ENCODE measurements around the gene STUB1. TPM values are rescaled to one million over a fixed set of nuclear protein-coding genes. Genes with fewer than 3 reads are reported as not detected.

Gene STUB1
- polyA plus RNA-seq, 2 of the 4 experiments (the other 2 are of a cell fraction): 60.6 to 93.5 TPM

- ATAC-seq: no peak
- Histone ChIP-seq H3K9me3 (no peaks in the 10 kb centered on the region), H3K4me2 (peak overlapping the region; percentile 93), H3K4me3 (peak overlapping the region; percentile 76), H3K4me1 (peaks cover 38% of the 10 kb centered on the region), H3K27ac (peak overlapping the region in 1 of 2 experiments; percentile 91; a peak in 4 of 6 replicates)
- ChIA-PET CTCF (interaction anchor here (0.7 to 2.9 kb wide), 5 partner anchors 15 to 112 kb away, joined by 3 to 15 read pairs (median 3); partner anchors contain the start of gene RHOT2), POLR2A (no interaction called here)
- WGBS (ENCODE audit: missing lambda C conversion rate): 88% methylated on average over 36 of the region's 36 CpGs
- TF ChIP-seq POLR2AphosphoS2 (conservative IDR thresholded peaks at IDR 0.05; ENCODE audit: low read length): peak; percentile 36; the same call in 1 of the 2 replicates
- TF ChIP-seq PBX3 (IDR thresholded peaks at IDR 0.05): peak; percentile 20
- TF ChIP-seq HDAC2 (IDR thresholded peaks at IDR 0.05): no peak
- no peak for FAIRE-seq
- no peak for DNase-seq (ENCODE audit: low read depth in 1 of 2, low spot score in 1 of 2)
Measured at GRCh38 chr16:682493-683395, 2.5 kb downstream of the STUB1 start.

GRCh38 chr16:683396-684070 is 3.3 kb downstream of the STUB1 start:
- CTCF ChIA-PET: interaction anchor here (0.7 to 1.0 kb wide), 2 partner anchors 36 to 102 kb away, joined by 3 to 4 read pairs; no protein-coding TSS in a partner anchor
- H3K27ac ChIP-seq: peak overlapping the region; percentile 91 to 93
- 33% methylated on average over 16 of the region's 57 CpGs for whole genome bisulfite sequencing (ENCODE audit: missing lambda C conversion rate)
- H3K4me3 ChIP-seq: peak overlapping the region; percentile 76
- no peaks in the 10 kb centered on the region for H3K9me3 ChIP-seq
- ATAC-seq (0 out of 6 replicates have a peak, but pooled peaks of 1 of the 2 experiments have one; percentile 1), FAIRE-seq (no peak), DNase-seq (ENCODE audit: low read depth in 1 of 2, low spot score in 1 of 2) (peak in 1 of 2 experiments; percentile 55)
- POLR2A ChIA-PET: interaction anchor here (1.0 to 1.4 kb wide), 2 partner anchors 13 to 31 kb away, joined by 3 read pairs; no protein-coding TSS in a partner anchor
- H3K4me1 ChIP-seq: peaks cover 38% of the 10 kb centered on the region
- TF ChIP-seq PBX3 (IDR thresholded peaks at IDR 0.05) (peak; percentile 78), E2F6 (IDR thresholded peaks at IDR 0.05; ENCODE audit: borderline replicate concordance, low read depth) (peak; percentile 33; the same call in 1 of the 2 replicates), JUN (IDR thresholded peaks at IDR 0.05) (peak in 1 of 2 experiments; percentile 69; a peak in 1 of 5 replicates), PHF8 (IDR thresholded peaks at IDR 0.05; ENCODE audit: borderline replicate concordance, low read depth) (no peak), RNF2 (IDR thresholded peaks at IDR 0.05; ENCODE audit: borderline replicate concordance, low read depth) (peak; percentile 75; the same call in 1 of the 2 replicates), MAX (IDR thresholded peaks at IDR 0.05) (peak; percentile 27), ELK1 (IDR thresholded peaks at IDR 0.05; ENCODE audit: low read depth, low read length) (no peak), HOXA7 (CRISPR knock-in tag; IDR thresholded peaks at IDR 0.05) (peak; percentile 59; the same call in 1 of the 2 replicates), FOSB (CRISPR knock-in tag; IDR thresholded peaks at IDR 0.05) (no peak)
- peak overlapping the region; percentile 93 for H3K4me2 ChIP-seq

GRCh38 chr16:684071-684794 is 4.0 kb downstream of the STUB1 start, which contains the start of gene JMJD8:
Gene JMJD8, minus strand, starts transcription at chr16:684334. Its CDS starts 15 bp downstream, at chr16:684319.
- peak within 1 kb of the TSS; percentile 76 for H3K4me3 ChIP-seq
- FAIRE-seq (peak; percentile 80), DNase-seq (ENCODE audit: low read depth in 1 of 2, low spot score in 1 of 2) (peak; percentile 90 to 97), ATAC-seq (peak; percentile 61 to 77)
- H3K4me2 ChIP-seq: peak within 1 kb of the TSS; percentile 93
- ChIA-PET POLR2A (interaction anchor here (1.0 to 1.4 kb wide), 2 partner anchors 14 to 30 kb away, joined by 3 read pairs; no protein-coding TSS in a partner anchor), CTCF (interaction anchor here (0.8 to 4.8 kb wide), 2 partner anchors 17 to 28 kb away, joined by 3 to 32 read pairs; partner anchors contain the start of gene RHOT2)
- no peaks in the 10 kb centered on the region for H3K9me3 ChIP-seq
- 27% methylated on average over 12 of the region's 91 CpGs for WGBS (ENCODE audit: missing lambda C conversion rate)
- H3K27ac ChIP-seq: peak within 1 kb of the TSS; percentile 91 to 93
- peaks cover 34% of the 10 kb centered on the region for H3K4me1 ChIP-seq
- TF ChIP-seq HOXB5 (CRISPR knock-in tag; IDR thresholded peaks at IDR 0.05) (peak; percentile 68; the same call in 1 of the 2 replicates), EHF (CRISPR knock-in tag; IDR thresholded peaks at IDR 0.05) (no peak; the same call in 1 of the 2 replicates), ZFP36 (IDR thresholded peaks at IDR 0.05; ENCODE audit: borderline replicate concordance, partially characterized antibody) (no peak), JUN (IDR thresholded peaks at IDR 0.05) (peak; percentile 62 to 95; a peak in 4 of 5 replicates), KDM1A (IDR thresholded peaks at IDR 0.05; ENCODE audit: low read depth) (no peak), BHLHE40 (IDR thresholded peaks at IDR 0.05; ENCODE audit: low read depth, low read length) (peak; percentile 41; the same call in 1 of the 2 replicates), USF2 (IDR thresholded peaks at IDR 0.05) (0 out of 2 replicates have a peak, but pooled peaks have one; percentile 2), MAX (IDR thresholded peaks at IDR 0.05) (peak; percentile 91), RNF2 (IDR thresholded peaks at IDR 0.05; ENCODE audit: borderline replicate concordance, low read depth) (no peak), CBX2 (IDR thresholded peaks at IDR 0.05; ENCODE audit: borderline replicate concordance, low read depth) (no peak), BCL3 (IDR thresholded peaks at IDR 0.05) (peak; percentile 86; the same call in 2 of the 3 replicates)
